Stimulated activated naive B cell treated with anti-CD40 and anti-IgM and Interleukin-4, amounts not matched to agents 10 μg/mL and 1 μg/mL and 100 μg/mL, for 72 hours (primary cell): ENCODE measurements around the gene EP300.
"Not testable (repeated sequence)": the region's sequence is repeated elsewhere in the genome, so short reads cannot be mapped to it uniquely, and the experiment has no call there.

Experiments
- ATAC-seq, 2 donors: fragments of 150-1000 bp; cut with Tn5 transposase; replicated peaks; 2 replicates each; pipeline ENCODE4 v1.10.0; 2021; ENCODE audit warnings: moderate library complexity in 1 of 2
- DNase-seq: peaks from one replicate; pipeline ENCODE4 v3.0.0; 2021
- H3K27ac Mint-ChIP-seq: one replicate; pipeline ENCODE4 v1.8.0; 2022; ENCODE audit warnings: mild to moderate bottlenecking, mixed read lengths
- H3K27me3 Mint-ChIP-seq, 2 donors: one replicate each; pipeline ENCODE4 v1.8.0; 2022; ENCODE audit warnings: mixed read lengths in 2 of 2
- H3K36me3 Mint-ChIP-seq, 2 donors: one replicate each; pipeline ENCODE4 v1.8.0; 2022; ENCODE audit warnings: mixed read lengths in 2 of 2, mild to moderate bottlenecking in 1 of 2
- H3K4me1 Mint-ChIP-seq, 2 donors: one replicate each; pipeline ENCODE4 v1.8.0; 2022; ENCODE audit warnings: mixed read lengths in 2 of 2, mild to moderate bottlenecking in 1 of 2
- H3K4me3 Mint-ChIP-seq, 2 donors: one replicate each; pipeline ENCODE4 v1.8.0; 2022; ENCODE audit warnings: mild to moderate bottlenecking in 2 of 2, mixed read lengths in 2 of 2, moderate library complexity in 1 of 2
- H3K9me3 Mint-ChIP-seq, 2 donors: one replicate each; pipeline ENCODE4 v1.8.0; 2022; ENCODE audit warnings: mixed read lengths in 2 of 2, mild to moderate bottlenecking in 1 of 2

EP300 gene

DNA sequence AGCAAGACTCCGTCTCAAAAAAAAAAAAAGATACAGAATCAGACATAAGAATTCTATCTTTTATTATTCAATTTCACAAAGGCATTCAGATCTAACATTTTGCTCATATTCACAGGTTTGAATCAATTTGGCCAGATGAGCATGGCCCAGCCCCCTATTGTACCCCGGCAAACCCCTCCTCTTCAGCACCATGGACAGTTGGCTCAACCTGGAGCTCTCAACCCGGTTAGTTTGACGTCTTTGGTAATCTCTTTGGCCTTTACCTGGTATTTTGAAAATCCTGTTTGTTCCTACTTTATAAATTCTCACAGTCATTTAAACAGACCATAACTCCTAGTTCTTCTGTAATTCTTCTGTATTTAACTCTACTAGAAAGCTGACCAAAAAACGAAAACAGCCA is 55.3 kb downstream of the EP300 start:
- Mint-ChIP-seq H3K4me1 (peaks cover 0 to 6% of the 10 kb centered on the region in 2 donors), H3K27me3 (no peaks in the 10 kb centered on the region), H3K27ac (no peak overlapping the region), H3K9me3 (no peaks in the 10 kb centered on the region), H3K4me3 (no peak overlapping the region), H3K36me3 (peaks cover 27 to 53% of the 10 kb centered on the region in 2 donors)
- DNase-seq (no peak), ATAC-seq (no peak)

DNA sequence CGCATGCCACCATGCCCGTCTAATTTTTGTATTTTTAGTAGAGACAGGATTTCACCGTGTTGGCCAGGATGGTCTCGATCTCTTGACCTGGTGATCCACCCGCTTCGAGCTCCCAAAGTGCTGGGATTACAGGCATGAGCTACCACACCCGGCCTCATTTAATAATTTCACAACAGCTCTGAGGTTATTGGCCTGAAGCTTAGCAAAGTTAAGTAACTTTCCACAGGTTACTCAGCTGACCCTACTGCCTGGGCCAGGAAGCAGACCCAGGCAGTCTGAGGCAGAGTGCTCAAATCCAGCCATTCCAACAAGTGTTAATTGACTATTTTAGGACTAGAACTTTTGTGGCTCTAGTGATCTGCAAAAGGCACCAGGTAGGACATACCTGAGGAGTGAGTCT is 60.5 kb downstream of the EP300 start:
- ATAC-seq = no peak
- Mint-ChIP-seq H3K4me1 (peaks cover 0 to 6% of the 10 kb centered on the region in 2 donors), H3K36me3 (peaks cover 47 to 65% of the 10 kb centered on the region in 2 donors), H3K4me3 (no peak overlapping the region), H3K27ac (peak overlapping the region; percentile 37), H3K9me3 (no peaks in the 10 kb centered on the region), H3K27me3 (no peaks in the 10 kb centered on the region)
- DNase-seq = no peak

DNA sequence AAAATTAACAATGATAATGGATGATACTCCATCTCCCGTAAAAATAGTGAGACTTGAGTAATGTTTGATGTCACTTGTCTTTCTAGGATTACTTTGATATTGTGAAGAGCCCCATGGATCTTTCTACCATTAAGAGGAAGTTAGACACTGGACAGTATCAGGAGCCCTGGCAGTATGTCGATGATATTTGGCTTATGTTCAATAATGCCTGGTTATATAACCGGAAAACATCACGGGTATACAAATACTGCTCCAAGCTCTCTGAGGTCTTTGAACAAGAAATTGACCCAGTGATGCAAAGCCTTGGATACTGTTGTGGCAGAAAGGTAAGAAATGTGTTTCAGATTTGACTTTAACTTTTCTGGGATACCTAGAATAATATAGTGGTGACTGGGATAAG is 64.7 kb downstream of the EP300 start:
- Mint-ChIP-seq H3K4me3 (no peak overlapping the region), H3K27me3 (no peaks in the 10 kb centered on the region), H3K4me1 (no peaks in the 10 kb centered on the region), H3K36me3 (peaks cover 35 to 60% of the 10 kb centered on the region in 2 donors), H3K9me3 (no peaks in the 10 kb centered on the region), H3K27ac (no peak overlapping the region)
- no peak for ATAC-seq
- no peak for DNase-seq

DNA sequence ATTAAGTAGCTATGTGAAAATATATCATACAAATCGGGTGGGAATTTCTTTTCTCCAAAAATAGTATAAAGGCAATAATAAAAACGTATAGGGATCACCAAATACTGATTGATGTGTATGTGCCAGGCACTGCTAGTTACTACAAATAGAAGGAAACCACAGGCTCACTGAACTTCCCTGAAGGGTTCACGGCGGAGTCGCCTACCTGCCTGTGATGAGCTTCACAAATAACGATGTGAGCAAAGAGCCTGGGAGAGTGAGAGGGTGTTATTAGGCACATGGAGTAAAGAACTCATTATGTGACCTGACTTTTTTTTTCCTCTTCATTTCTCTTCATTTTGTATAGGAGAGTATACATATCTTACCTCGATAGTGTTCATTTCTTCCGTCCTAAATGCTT is 76.8 kb downstream of the EP300 start:
- no peak for DNase-seq
- Mint-ChIP-seq H3K27ac (peak overlapping the region; percentile 5), H3K9me3 (no peaks in the 10 kb centered on the region), H3K4me3 (no peak overlapping the region), H3K4me1 (no peaks in the 10 kb centered on the region), H3K36me3 (peaks cover 23 to 47% of the 10 kb centered on the region in 2 donors), H3K27me3 (no peaks in the 10 kb centered on the region)
- no peak for ATAC-seq

DNA sequence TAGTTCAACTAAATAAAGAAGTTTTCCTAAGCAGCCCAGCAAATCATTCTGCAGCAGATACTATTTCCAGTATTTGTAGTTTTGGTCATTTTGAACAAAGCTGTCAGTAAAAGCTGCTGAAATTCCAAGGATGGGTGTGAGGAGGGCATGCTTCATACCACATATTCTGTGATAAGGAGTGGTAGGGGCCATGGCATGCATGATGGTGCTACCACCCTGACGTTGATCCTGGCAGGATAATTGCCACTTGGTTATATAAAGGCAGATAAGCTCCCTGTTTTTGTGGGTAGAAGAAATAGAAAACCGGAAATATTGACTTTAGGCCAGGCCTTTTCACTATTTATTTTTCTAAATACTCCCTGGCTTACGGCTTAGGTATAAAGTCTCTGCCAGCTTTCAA is 79.6 kb downstream of the EP300 start:
- peaks cover 0 to 3% of the 10 kb centered on the region in 2 donors for H3K4me1 Mint-ChIP-seq
- no peak overlapping the region for H3K27ac Mint-ChIP-seq
- no peaks in the 10 kb centered on the region for H3K27me3 Mint-ChIP-seq
- H3K4me3 Mint-ChIP-seq = no peak overlapping the region
- peaks cover 26 to 55% of the 10 kb centered on the region in 2 donors for H3K36me3 Mint-ChIP-seq
- DNase-seq (no peak), ATAC-seq (no peak)
- H3K9me3 Mint-ChIP-seq = no peaks in the 10 kb centered on the region

DNA sequence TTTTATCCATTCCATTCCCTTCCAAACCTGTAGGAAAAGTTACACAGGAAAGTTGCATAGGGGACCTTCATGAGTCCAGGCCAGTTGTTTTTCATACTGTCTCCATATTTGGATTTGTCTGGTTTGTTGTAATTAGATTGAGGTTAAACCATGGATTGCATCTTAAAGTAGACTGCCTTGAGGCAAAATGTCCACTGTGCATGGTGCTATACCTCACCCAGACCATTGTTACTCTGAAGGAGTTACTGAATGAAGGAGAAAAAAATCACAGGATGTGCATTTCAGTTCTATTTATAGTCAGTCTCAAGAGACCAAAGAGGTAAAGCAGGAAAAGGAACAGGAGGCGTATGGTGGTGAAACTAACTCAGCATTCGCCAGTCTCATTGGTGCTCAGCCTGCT is 83.2 kb downstream of the EP300 start:
- ATAC-seq (no peak), DNase-seq (no peak)
- Mint-ChIP-seq H3K9me3 (no peaks in the 10 kb centered on the region), H3K4me1 (peaks cover 12 to 13% of the 10 kb centered on the region in 2 donors), H3K27me3 (no peaks in the 10 kb centered on the region), H3K4me3 (no peak overlapping the region), H3K36me3 (peaks cover 34 to 58% of the 10 kb centered on the region in 2 donors), H3K27ac (peak overlapping the region; percentile 59)

DNA sequence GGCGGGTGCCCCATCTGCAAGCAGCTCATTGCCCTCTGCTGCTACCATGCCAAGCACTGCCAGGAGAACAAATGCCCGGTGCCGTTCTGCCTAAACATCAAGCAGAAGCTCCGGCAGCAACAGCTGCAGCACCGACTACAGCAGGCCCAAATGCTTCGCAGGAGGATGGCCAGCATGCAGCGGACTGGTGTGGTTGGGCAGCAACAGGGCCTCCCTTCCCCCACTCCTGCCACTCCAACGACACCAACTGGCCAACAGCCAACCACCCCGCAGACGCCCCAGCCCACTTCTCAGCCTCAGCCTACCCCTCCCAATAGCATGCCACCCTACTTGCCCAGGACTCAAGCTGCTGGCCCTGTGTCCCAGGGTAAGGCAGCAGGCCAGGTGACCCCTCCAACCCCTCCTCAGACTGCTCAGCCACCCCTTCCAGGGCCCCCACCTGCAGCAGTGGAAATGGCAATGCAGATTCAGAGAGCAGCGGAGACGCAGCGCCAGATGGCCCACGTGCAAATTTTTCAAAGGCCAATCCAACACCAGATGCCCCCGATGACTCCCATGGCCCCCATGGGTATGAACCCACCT is 84.7 kb downstream of the EP300 start:
- ATAC-seq = no peak
- Mint-ChIP-seq H3K27ac (peak overlapping the region; percentile 20), H3K4me1 (peaks cover 16 to 17% of the 10 kb centered on the region in 2 donors), H3K4me3 (no peak overlapping the region), H3K36me3 (peaks cover 34 to 58% of the 10 kb centered on the region in 2 donors), H3K27me3 (no peaks in the 10 kb centered on the region), H3K9me3 (peaks cover 2 to 4% of the 10 kb centered on the region in 2 donors)
- DNase-seq = no peak

DNA sequence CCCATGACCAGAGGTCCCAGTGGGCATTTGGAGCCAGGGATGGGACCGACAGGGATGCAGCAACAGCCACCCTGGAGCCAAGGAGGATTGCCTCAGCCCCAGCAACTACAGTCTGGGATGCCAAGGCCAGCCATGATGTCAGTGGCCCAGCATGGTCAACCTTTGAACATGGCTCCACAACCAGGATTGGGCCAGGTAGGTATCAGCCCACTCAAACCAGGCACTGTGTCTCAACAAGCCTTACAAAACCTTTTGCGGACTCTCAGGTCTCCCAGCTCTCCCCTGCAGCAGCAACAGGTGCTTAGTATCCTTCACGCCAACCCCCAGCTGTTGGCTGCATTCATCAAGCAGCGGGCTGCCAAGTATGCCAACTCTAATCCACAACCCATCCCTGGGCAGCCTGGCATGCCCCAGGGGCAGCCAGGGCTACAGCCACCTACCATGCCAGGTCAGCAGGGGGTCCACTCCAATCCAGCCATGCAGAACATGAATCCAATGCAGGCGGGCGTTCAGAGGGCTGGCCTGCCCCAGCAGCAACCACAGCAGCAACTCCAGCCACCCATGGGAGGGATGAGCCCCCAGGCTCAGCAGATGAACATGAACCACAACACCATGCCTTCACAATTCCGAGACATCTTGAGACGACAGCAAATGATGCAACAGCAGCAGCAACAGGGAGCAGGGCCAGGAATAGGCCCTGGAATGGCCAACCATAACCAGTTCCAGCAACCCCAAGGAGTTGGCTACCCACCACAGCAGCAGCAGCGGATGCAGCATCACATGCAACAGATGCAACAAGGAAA is 85.4 kb downstream of the EP300 start:
- Mint-ChIP-seq H3K4me3 (peak overlapping the region in 1 of 2 donors; percentile 57), H3K27me3 (no peaks in the 10 kb centered on the region), H3K36me3 (peaks cover 33 to 54% of the 10 kb centered on the region in 2 donors), H3K4me1 (peaks cover 16 to 17% of the 10 kb centered on the region in 2 donors), H3K9me3 (peaks cover 2 to 4% of the 10 kb centered on the region in 2 donors), H3K27ac (peak overlapping the region; percentile 85)
- DNase-seq = no peak
- ATAC-seq = no peak

DNA sequence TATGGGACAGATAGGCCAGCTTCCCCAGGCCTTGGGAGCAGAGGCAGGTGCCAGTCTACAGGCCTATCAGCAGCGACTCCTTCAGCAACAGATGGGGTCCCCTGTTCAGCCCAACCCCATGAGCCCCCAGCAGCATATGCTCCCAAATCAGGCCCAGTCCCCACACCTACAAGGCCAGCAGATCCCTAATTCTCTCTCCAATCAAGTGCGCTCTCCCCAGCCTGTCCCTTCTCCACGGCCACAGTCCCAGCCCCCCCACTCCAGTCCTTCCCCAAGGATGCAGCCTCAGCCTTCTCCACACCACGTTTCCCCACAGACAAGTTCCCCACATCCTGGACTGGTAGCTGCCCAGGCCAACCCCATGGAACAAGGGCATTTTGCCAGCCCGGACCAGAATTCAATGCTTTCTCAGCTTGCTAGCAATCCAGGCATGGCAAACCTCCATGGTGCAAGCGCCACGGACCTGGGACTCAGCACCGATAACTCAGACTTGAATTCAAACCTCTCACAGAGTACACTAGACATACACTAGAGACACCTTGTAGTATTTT is 86.1 kb downstream of the EP300 start:
- Mint-ChIP-seq H3K27me3 (no peaks in the 10 kb centered on the region), H3K9me3 (peaks cover 2 to 4% of the 10 kb centered on the region in 2 donors), H3K27ac (peak overlapping the region; percentile 91), H3K36me3 (peaks cover 28 to 49% of the 10 kb centered on the region in 2 donors), H3K4me3 (peak overlapping the region in 1 of 2 donors; percentile 49), H3K4me1 (peaks cover 16 to 17% of the 10 kb centered on the region in 2 donors)
- DNase-seq = no peak
- no peak for ATAC-seq

DNA sequence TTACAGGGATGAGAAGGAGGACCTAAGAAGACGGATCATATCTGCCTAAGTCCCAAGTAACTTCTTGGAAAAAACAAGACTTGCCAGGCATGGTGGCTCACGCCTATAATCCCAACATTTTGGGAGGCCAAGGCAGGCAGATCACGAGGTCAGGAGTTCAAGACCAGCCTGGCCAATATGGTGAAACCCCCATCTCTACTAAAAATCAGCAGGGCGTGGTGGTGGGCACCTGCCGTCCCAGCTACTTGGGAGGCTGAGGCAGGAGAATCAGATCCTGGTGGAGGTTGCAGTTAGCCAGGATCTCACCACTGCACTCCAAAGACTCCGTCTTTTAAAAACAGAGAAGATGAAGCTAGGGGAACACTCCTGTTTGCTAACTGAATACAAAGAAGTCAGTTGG is 88.0 kb downstream of the EP300 start:
- not testable (repeated sequence) for H3K9me3 Mint-ChIP-seq

DNA sequence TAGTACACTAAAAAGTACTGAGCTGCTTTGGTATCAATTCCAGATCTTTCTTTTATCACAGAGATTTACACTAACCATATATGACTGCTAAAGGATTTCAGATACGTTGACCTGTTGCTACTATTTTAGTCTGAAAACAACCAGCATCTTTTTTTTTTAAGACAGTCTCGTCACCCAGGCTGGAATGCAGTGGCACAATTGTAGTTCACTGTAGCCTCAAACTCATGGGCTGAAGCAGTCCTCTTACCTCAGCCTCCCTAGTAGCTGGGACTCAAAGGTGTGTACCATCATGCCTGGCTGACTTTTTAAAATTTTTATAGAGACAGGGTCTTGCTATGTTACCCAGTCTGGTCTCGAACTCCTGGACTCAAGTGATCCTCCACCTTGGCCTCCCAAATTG is 88.5 kb downstream of the EP300 start:
- peak overlapping the region; percentile 80 for H3K27ac Mint-ChIP-seq
- no peak for ATAC-seq
- H3K27me3 Mint-ChIP-seq = no peaks in the 10 kb centered on the region
- H3K4me1 Mint-ChIP-seq = peaks cover 13 to 17% of the 10 kb centered on the region in 2 donors
- peak overlapping the region in 1 of 2 donors; percentile 27 for H3K4me3 Mint-ChIP-seq
- H3K36me3 Mint-ChIP-seq = peaks cover 19 to 41% of the 10 kb centered on the region in 2 donors
- H3K9me3 Mint-ChIP-seq = peaks cover 2 to 4% of the 10 kb centered on the region in 2 donors
- no peak for DNase-seq

More for the DNA sequence above, 88.0 kb downstream of the EP300 start:
- Mint-ChIP-seq H3K36me3 (peaks cover 21 to 47% of the 10 kb centered on the region in 2 donors), H3K4me1 (peaks cover 16 to 17% of the 10 kb centered on the region in 2 donors)
- H3K27me3 Mint-ChIP-seq, DNase-seq, ATAC-seq, H3K4me3 Mint-ChIP-seq, H3K27ac Mint-ChIP-seq: not testable (repeated sequence)

DNA sequence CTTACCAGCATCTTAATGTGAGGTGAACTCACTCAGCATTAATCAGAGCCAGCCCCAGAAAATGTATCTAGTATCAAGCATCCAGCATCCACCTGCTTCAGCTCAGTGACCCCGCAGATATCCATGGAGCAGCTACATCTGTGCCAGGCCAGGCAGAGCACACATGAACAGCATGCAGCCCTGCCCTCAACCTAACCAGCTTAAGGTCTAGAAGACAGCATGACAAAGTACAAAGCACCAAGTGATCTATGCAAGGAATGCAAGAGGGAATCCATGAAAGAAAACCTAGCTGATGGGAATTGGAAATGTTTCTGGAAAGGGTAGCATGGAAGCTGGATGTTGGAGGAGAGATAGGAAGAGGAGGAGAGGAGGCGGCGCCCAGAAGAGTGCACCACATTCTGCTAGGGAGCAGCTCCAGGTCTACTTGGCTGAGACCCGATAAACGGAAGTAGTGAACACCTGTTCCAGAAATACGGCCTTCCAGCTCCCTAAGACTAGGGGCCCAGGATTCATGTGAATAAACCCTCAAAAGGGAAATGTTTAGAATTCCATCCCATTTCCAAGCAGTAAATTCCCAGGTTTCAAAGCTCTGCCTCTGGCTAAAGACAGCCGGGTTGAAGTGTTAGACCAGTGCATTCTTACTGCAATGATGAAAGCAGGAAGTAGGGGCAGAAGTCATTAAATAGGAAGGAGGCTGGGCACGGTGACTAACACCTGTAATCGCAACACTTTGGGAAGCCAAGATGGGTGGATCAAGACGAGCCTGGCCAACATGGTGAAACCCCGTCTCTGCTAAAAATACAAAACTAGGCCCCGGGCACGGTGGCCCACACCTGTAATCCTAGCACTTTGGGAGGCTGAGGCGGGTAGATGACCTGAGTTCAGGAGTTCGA is 89.2 kb downstream of the EP300 start:
- H3K27ac Mint-ChIP-seq = peak overlapping the region; percentile 80
- ATAC-seq = peak in 1 of 2 donors; percentile 19
- H3K4me3 Mint-ChIP-seq = peak overlapping the region in 1 of 2 donors; percentile 27
- DNase-seq = no peak
- peaks cover 2 to 4% of the 10 kb centered on the region in 2 donors for H3K9me3 Mint-ChIP-seq
- H3K27me3 Mint-ChIP-seq = no peaks in the 10 kb centered on the region
- H3K4me1 Mint-ChIP-seq = peaks cover 13 to 17% of the 10 kb centered on the region in 2 donors
- H3K36me3 Mint-ChIP-seq = peaks cover 15 to 36% of the 10 kb centered on the region in 2 donors

DNA sequence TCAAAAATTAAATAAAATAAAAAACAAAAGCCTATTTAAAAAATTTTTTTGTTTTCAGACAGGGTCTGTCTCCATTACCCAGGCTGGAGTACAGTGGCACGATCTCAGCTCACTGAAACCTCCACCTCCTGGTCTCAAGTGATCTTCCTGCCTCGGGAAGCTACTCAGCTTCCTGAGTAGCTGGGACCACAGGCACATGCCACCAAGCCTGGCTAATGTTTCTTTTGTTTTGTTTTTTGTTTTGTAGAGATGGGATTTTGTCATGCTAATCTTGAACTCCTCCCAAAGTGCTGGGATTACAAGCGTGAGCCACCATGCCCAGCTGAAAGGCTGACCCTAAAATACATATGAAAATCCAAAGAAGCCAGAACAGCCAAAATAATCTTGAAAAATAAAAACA is 92.3 kb downstream of the EP300 start:
- H3K36me3 Mint-ChIP-seq = peaks cover 0 to 16% of the 10 kb centered on the region in 2 donors

DNA sequence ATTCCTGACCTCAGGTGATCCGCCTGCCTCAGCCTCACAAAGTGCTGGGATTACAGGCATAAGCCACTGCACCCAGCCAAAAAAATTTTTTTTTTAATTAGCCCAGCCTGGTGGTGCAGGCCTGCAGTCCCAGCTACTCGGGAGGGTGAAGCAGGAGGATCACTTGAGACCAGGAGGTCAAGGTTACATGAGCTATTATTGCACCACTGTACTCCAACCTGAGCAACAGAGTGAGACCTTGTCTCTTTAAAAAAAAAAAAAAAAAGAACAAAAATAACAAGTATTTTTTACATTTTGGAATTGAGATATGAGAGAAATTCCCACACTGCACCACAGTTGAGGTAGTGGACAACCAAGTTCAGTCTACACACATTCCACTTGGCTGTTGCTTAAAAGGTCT is 99.1 kb downstream of the EP300 start:
- Mint-ChIP-seq H3K27me3 (no peaks in the 10 kb centered on the region), H3K36me3 (no peaks in the 10 kb centered on the region), H3K4me1 (no peaks in the 10 kb centered on the region), H3K9me3 (no peaks in the 10 kb centered on the region), H3K4me3 (no peak overlapping the region), H3K27ac (no peak overlapping the region)
- ATAC-seq (no peak), DNase-seq (no peak)

More for the DNA sequence above, 92.3 kb downstream of the EP300 start:
- no peak overlapping the region for H3K4me3 Mint-ChIP-seq
- peaks cover 2 to 4% of the 10 kb centered on the region in 2 donors for H3K9me3 Mint-ChIP-seq
- H3K4me1 Mint-ChIP-seq = peaks cover 4 to 5% of the 10 kb centered on the region in 2 donors
- no peaks in the 10 kb centered on the region for H3K27me3 Mint-ChIP-seq
- H3K27ac Mint-ChIP-seq = no peak overlapping the region
- no peak for ATAC-seq
- no peak for DNase-seq
